ENCODE data around the gene IL6R. TPM values are rescaled to one million over a fixed set of nuclear protein-coding genes. Genes with fewer than 3 reads are reported as not detected.

IL6R gene
- total and polyA plus RNA-seq, 2 of the 4 experiments (the other 2 are of a cell fraction) = 5.3 to 9.5 TPM

GRCh38 chr1:154499446-154499845 lies 94.3 kb downstream of the IL6R start:
- ATAC-seq (ENCODE audit: low read depth) = no peak
- Histone ChIP-seq H3K18ac (ENCODE audit: low read depth, low read length) (no peak overlapping the region), H3K9me1 (ENCODE audit: insufficient read depth, low read length) (no peaks in the 10 kb centered on the region), H3K4me3 (ENCODE audit: insufficient read depth, low read depth, low read length) (no peak overlapping the region), H2AK5ac (ENCODE audit: low read depth, low read length) (no peak overlapping the region), H3K4me1 (ENCODE audit: control insufficient read depth, insufficient read depth, low read length) (peaks cover 2% of the 10 kb centered on the region; the same call in 1 of the 2 replicates), H3K27me3 (ENCODE audit: control insufficient read depth, insufficient read depth, low read length) (peaks cover 72% of the 10 kb centered on the region), H4K91ac (ENCODE audit: insufficient read depth, low read depth, low read length) (no peak overlapping the region), H2BK120ac (ENCODE audit: low read depth, low read length) (no peak overlapping the region), H3K4ac (ENCODE audit: low read depth, low read length) (no peak overlapping the region), H3K14ac (replicated peaks; ENCODE audit: low read depth, low read length) (no peak overlapping the region), H2AFZ (replicated peaks; ENCODE audit: low read length, poor library complexity) (no peak overlapping the region), H3K23ac (ENCODE audit: low read depth, low read length) (no peak overlapping the region), H4K5ac (ENCODE audit: low read depth, low read length) (no peak overlapping the region), H3K56ac (ENCODE audit: extremely low read depth, insufficient read depth, low read length) (no peak overlapping the region), H2BK5ac (ENCODE audit: low read depth, low read length, poor library complexity, severe bottlenecking) (no peak overlapping the region), H3K9ac (ENCODE audit: low read depth, low read length) (no peak overlapping the region), H3K4me2 (ENCODE audit: low read depth, low read length) (no peak overlapping the region), H3K79me1 (ENCODE audit: low read depth in 1 of 2, low read length in 2 of 2) (no peaks in the 10 kb centered on the region), H4K8ac (ENCODE audit: low read depth in 2 of 2, low read length in 2 of 2) (no peak overlapping the region), H4K20me1 (ENCODE audit: insufficient read depth, low read length) (no peaks in the 10 kb centered on the region), H2AK9ac (replicated peaks; ENCODE audit: low read depth, low read length, poor library complexity) (no peak overlapping the region), H3K9me3 (ENCODE audit: control insufficient read depth, insufficient read depth, low read length) (peaks cover 25% of the 10 kb centered on the region), H3K27ac (ENCODE audit: insufficient read depth, low read length) (no peak overlapping the region), H2BK15ac (ENCODE audit: low read depth, low read length) (no peak overlapping the region), H2BK20ac (ENCODE audit: low read depth, low read length) (no peak overlapping the region), H3K36me3 (ENCODE audit: control insufficient read depth, insufficient read depth, low read length) (no peaks in the 10 kb centered on the region)
- no peak for TF ChIP-seq FOS (IDR thresholded peaks at IDR 0.05; ENCODE audit: low read depth, low read length)
- TF ChIP-seq NFE2L2 (IDR thresholded peaks at IDR 0.05; ENCODE audit: low read depth, low read length) = no peak
- TF ChIP-seq POLR2A (IDR thresholded peaks at IDR 0.05; ENCODE audit: low read depth, low read length) = no peak
- no peak for TF ChIP-seq BHLHE40 (IDR thresholded peaks at IDR 0.05; ENCODE audit: low read depth, low read length)
- no peak for TF ChIP-seq MAFK (IDR thresholded peaks at IDR 0.05; ENCODE audit: low read depth, low read length)
- no peak for TF ChIP-seq RCOR1 (IDR thresholded peaks at IDR 0.05; ENCODE audit: insufficient replicate concordance, low read length)
- no peak for TF ChIP-seq USF2 (IDR thresholded peaks at IDR 0.05; ENCODE audit: low read depth, low read length)
- TF ChIP-seq CEBPB (IDR thresholded peaks at IDR 0.05; ENCODE audit: low read depth, low read length) = no peak
- TF ChIP-seq, protein P1, sequence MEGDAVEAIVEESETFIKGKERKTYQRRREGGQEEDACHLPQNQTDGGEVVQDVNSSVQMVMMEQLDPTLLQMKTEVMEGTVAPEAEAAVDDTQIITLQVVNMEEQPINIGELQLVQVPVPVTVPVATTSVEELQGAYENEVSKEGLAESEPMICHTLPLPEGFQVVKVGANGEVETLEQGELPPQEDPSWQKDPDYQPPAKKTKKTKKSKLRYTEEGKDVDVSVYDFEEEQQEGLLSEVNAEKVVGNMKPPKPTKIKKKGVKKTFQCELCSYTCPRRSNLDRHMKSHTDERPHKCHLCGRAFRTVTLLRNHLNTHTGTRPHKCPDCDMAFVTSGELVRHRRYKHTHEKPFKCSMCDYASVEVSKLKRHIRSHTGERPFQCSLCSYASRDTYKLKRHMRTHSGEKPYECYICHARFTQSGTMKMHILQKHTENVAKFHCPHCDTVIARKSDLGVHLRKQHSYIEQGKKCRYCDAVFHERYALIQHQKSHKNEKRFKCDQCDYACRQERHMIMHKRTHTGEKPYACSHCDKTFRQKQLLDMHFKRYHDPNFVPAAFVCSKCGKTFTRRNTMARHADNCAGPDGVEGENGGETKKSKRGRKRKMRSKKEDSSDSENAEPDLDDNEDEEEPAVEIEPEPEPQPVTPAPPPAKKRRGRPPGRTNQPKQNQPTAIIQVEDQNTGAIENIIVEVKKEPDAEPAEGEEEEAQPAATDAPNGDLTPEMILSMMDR (conservative IDR thresholded peaks at IDR 0.05; ENCODE audit: low read depth, low read length) = no peak
- TF ChIP-seq MXI1 (IDR thresholded peaks at IDR 0.05; ENCODE audit: borderline replicate concordance, low read depth, low read length) = no peak
- no peak for TF ChIP-seq MAZ (IDR thresholded peaks at IDR 0.05; ENCODE audit: borderline replicate concordance, low read depth, low read length)
- no peak for TF ChIP-seq RFX5 (IDR thresholded peaks at IDR 0.05; ENCODE audit: low read depth, low read length)
- TF ChIP-seq, protein P2, sequence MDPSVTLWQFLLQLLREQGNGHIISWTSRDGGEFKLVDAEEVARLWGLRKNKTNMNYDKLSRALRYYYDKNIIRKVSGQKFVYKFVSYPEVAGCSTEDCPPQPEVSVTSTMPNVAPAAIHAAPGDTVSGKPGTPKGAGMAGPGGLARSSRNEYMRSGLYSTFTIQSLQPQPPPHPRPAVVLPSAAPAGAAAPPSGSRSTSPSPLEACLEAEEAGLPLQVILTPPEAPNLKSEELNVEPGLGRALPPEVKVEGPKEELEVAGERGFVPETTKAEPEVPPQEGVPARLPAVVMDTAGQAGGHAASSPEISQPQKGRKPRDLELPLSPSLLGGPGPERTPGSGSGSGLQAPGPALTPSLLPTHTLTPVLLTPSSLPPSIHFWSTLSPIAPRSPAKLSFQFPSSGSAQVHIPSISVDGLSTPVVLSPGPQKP (IDR thresholded peaks at IDR 0.05; ENCODE audit: borderline replicate concordance, low read depth, low read length) = no peak
- no peak for TF ChIP-seq CHD1 (IDR thresholded peaks at IDR 0.05; ENCODE audit: low read depth, low read length)
- no peak for TF ChIP-seq RAD21 (IDR thresholded peaks at IDR 0.05; ENCODE audit: low read length)
- TF ChIP-seq SMC3 (IDR thresholded peaks at IDR 0.05; ENCODE audit: low read depth, low read length) = no peak
- dilution Hi-C loops (cut with HindIII; ENCODE audit: low sequenced_read_pairs, unreplicated experiment) = no loop called here
- in situ Hi-C loops (cut with MboI; ENCODE audit: low sequenced_read_pairs) = no loop called here
- WGBS, 2 experiments (ENCODE audit: extremely low coverage in 2 of 2, insufficient read length in 1 of 2) = no CpG with 5 or more reads among the region's 1 CpG
- DNase-seq = no peak
- intact Hi-C loops (cut with micrococcal nuclease) = no loop called here
- no TSS peak for BruUV-seq (replicated peaks)
- CTCF ChIA-PET = interaction anchor here (1.0 kb wide), 1 partner anchor 12 kb away, joined by 3 read pairs; no protein-coding TSS in a partner anchor
- POLR2A ChIA-PET (ENCODE audit: unreplicated experiment) = no interaction called here

Measured in IMR-90 (cell line).